ENCODE data around the gene TSHZ1. TPM values are rescaled to one million over a fixed set of nuclear protein-coding genes. Genes with fewer than 3 reads are reported as not detected.

The TSHZ1 gene
- total RNA-seq, 4 donors from 2014 or later, result 16.3 to 34.8 (median 29.8) TPM

GRCh38 chr18:75257605-75258004, 47.0 kb downstream of the TSHZ1 start:
- intact Hi-C loops (cut with DNase I; ENCODE audit: low total_unique reads), result loop anchor here (10.0 kb wide), 1 partner anchor 53 kb away; the partner anchor contains the start of gene PTGR3
- WGBS, 2 donors (ENCODE audit: low coverage in 1 of 2), result 85 to 90% methylated on average over 10 to 14 of the region's 14 CpGs
- DNase-seq, result no peak
- H3K36me3 ChIP-seq, result no peaks in the 10 kb centered on the region
- H3K27me3 ChIP-seq, result no peaks in the 10 kb centered on the region
- H3K4me3 ChIP-seq, result no peak overlapping the region
- in situ Hi-C loops (cut with MboI; ENCODE audit: low pct_ligation_motif_present in 1 of 4, low pct_unique_long_range_greater_than_20kb in 1 of 4, low sequenced_read_pairs in 3 of 4), result no loop called here
- no peak overlapping the region for H3K27ac ChIP-seq
- no peaks in the 10 kb centered on the region for H3K9me3 ChIP-seq
- TF ChIP-seq, protein P1, sequence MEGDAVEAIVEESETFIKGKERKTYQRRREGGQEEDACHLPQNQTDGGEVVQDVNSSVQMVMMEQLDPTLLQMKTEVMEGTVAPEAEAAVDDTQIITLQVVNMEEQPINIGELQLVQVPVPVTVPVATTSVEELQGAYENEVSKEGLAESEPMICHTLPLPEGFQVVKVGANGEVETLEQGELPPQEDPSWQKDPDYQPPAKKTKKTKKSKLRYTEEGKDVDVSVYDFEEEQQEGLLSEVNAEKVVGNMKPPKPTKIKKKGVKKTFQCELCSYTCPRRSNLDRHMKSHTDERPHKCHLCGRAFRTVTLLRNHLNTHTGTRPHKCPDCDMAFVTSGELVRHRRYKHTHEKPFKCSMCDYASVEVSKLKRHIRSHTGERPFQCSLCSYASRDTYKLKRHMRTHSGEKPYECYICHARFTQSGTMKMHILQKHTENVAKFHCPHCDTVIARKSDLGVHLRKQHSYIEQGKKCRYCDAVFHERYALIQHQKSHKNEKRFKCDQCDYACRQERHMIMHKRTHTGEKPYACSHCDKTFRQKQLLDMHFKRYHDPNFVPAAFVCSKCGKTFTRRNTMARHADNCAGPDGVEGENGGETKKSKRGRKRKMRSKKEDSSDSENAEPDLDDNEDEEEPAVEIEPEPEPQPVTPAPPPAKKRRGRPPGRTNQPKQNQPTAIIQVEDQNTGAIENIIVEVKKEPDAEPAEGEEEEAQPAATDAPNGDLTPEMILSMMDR (IDR thresholded peaks at IDR 0.05), result no peak
- TF ChIP-seq POLR2A (IDR thresholded peaks at IDR 0.05) (no peak), EP300 (IDR thresholded peaks at IDR 0.05; ENCODE audit: low read depth) (no peak), POLR2AphosphoS5 (IDR thresholded peaks at IDR 0.05) (no peak)
- peaks cover 0 to 22% (median 8%) of the 10 kb centered on the region in 4 donors for H3K4me1 ChIP-seq

DNA sequence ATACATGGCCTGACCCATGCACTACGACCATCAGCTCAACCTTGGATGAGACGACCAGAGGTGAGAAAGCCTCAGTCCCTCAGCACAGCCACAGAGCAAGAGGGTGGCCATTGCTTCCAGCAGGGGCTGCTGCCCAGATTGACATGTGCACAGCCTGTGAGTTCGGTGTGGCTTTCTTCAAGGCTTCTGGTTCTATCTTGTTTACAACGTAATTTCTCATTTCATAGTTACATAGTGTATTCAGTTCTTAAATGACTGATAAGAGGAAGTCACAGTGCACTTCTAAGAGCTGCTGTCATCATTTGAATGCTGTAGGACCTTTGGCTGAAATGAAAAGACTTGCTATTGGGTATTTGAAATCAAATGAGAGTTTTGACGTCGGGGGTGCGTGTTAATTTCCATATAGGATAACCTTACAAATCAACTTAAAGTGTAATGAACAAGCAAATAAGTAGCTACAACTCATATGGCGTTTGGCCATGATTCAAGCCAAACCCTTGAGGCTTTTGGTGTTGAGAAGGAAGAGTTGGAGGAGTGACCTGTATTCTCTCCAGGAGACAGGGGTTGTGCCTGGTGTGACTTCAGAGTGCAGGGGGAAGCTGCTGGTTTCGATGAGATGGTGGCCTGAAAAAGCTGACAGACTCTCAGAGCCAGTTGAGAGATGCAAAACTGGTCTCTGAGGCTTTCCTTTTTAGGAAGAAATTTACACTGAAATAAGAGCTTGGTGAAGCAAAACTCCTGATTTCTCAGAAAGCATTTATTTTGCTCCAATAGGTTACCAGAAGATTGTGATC, 51.0 kb downstream of the TSHZ1 start:
- Histone ChIP-seq H3K27ac (no peak overlapping the region), H3K27me3 (no peaks in the 10 kb centered on the region), H3K4me1 (peaks cover 0 to 4% (median under 1%) of the 10 kb centered on the region in 4 donors), H3K36me3 (no peaks in the 10 kb centered on the region), H3K4me3 (no peak overlapping the region), H3K9me3 (no peaks in the 10 kb centered on the region)
- intact Hi-C loops (cut with DNase I; ENCODE audit: low total_unique reads) (no loop called here), in situ Hi-C loops (cut with MboI; ENCODE audit: low pct_ligation_motif_present in 1 of 4, low pct_unique_long_range_greater_than_20kb in 1 of 4, low sequenced_read_pairs in 3 of 4) (no loop called here)
- 81 to 83% methylated on average over 7 to 9 of the region's 9 CpGs for WGBS, 2 donors (ENCODE audit: low coverage in 1 of 2)
- TF ChIP-seq POLR2A (IDR thresholded peaks at IDR 0.05), result no peak
- TF ChIP-seq POLR2AphosphoS5 (IDR thresholded peaks at IDR 0.05), result no peak
- TF ChIP-seq, protein P1 (IDR thresholded peaks at IDR 0.05), result no peak
- TF ChIP-seq EP300 (IDR thresholded peaks at IDR 0.05; ENCODE audit: low read depth), result no peak
- no peak for DNase-seq

DNA sequence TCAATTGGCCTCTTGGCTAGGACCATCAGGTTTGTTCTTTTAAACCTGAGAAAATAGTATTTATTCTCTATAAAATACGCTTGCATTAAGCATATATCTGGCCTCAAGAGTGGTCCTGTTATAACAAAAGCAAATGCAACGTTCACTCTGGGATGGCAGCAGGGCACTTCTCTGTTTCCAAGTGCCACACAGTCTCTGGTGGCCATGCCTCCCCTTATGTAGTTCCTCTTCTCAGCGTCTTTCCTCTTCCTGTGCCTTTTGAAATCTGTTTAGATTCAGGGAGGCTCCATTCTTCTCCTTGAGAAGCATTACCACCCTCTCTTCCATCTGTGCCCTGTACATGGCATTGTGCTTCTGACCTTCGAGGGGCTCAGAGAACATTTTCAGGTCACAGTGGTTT, 51.9 kb downstream of the TSHZ1 start:
- no peaks in the 10 kb centered on the region for H3K9me3 ChIP-seq
- in situ Hi-C loops (cut with MboI; ENCODE audit: low pct_ligation_motif_present in 1 of 4, low pct_unique_long_range_greater_than_20kb in 1 of 4, low sequenced_read_pairs in 3 of 4) (no loop called here), intact Hi-C loops (cut with DNase I; ENCODE audit: low total_unique reads) (no loop called here)
- no peaks in the 10 kb centered on the region for H3K36me3 ChIP-seq
- H3K4me1 ChIP-seq, result no peaks in the 10 kb centered on the region
- H3K27me3 ChIP-seq, result no peaks in the 10 kb centered on the region
- no peak overlapping the region for H3K27ac ChIP-seq
- H3K4me3 ChIP-seq, result no peak overlapping the region
- WGBS, 2 donors (ENCODE audit: low coverage in 1 of 2), result 92 to 93% methylated on average over 2 to 4 of the region's 4 CpGs
- DNase-seq, result no peak
- TF ChIP-seq POLR2A (IDR thresholded peaks at IDR 0.05) (no peak), POLR2AphosphoS5 (IDR thresholded peaks at IDR 0.05) (no peak), EP300 (IDR thresholded peaks at IDR 0.05; ENCODE audit: low read depth) (no peak)
- TF ChIP-seq, protein P1 (IDR thresholded peaks at IDR 0.05), result no peak

GRCh38 chr18:75264195-75264594, 53.6 kb downstream of the TSHZ1 start:
- Histone ChIP-seq H3K4me1 (no peaks in the 10 kb centered on the region), H3K9me3 (no peaks in the 10 kb centered on the region), H3K4me3 (no peak overlapping the region), H3K36me3 (no peaks in the 10 kb centered on the region), H3K27ac (no peak overlapping the region), H3K27me3 (no peaks in the 10 kb centered on the region)
- no peak for DNase-seq
- intact Hi-C loops (cut with DNase I; ENCODE audit: low total_unique reads), result no loop called here
- TF ChIP-seq EP300 (IDR thresholded peaks at IDR 0.05; ENCODE audit: low read depth) (no peak), POLR2AphosphoS5 (IDR thresholded peaks at IDR 0.05) (no peak), POLR2A (IDR thresholded peaks at IDR 0.05) (no peak)
- TF ChIP-seq, protein P1 (IDR thresholded peaks at IDR 0.05), result no peak
- 65 to 77% methylated on average over 5 to 6 of the region's 6 CpGs for WGBS, 2 donors (ENCODE audit: low coverage in 1 of 2)
- in situ Hi-C loops (cut with MboI; ENCODE audit: low pct_ligation_motif_present in 1 of 4, low pct_unique_long_range_greater_than_20kb in 1 of 4, low sequenced_read_pairs in 3 of 4), result no loop called here
